ENCODE data around the gene SEC61G. TPM values are rescaled to one million over a fixed set of nuclear protein-coding genes. Genes with fewer than 3 reads are reported as not detected.

The SEC61G gene
- total and polyA plus RNA-seq, 10 of the 15 experiments (the other 5 are each of a cell fraction or from before 2014, with no cell fraction given): 163 to 809 (median 346) TPM

- TF ChIP-seq SMAD5 (IDR thresholded peaks at IDR 0.05; ENCODE audit: low read depth) (no peak), WRNIP1 (IDR thresholded peaks at IDR 0.05; ENCODE audit: borderline replicate concordance, low read depth, low read length) (no peak), ATF2 (IDR thresholded peaks at IDR 0.05; ENCODE audit: low read length) (no peak), BCLAF1 (IDR thresholded peaks at IDR 0.05) (no peak), BMI1 (IDR thresholded peaks at IDR 0.05; ENCODE audit: borderline replicate concordance) (no peak), EED (IDR thresholded peaks at IDR 0.05; ENCODE audit: low read depth) (no peak), ELK1 (IDR thresholded peaks at IDR 0.05; ENCODE audit: low read depth, low read length) (no peak), NR2C1 (IDR thresholded peaks at IDR 0.05) (no peak), NFIC (IDR thresholded peaks at IDR 0.05; ENCODE audit: low read depth, low read length) (no peak), ETV6 (conservative IDR thresholded peaks at IDR 0.05 in 1 of 2, IDR thresholded peaks at IDR 0.05 in 1 of 2; ENCODE audit: borderline replicate concordance in 1 of 2, low read depth in 1 of 2) (no peak)
Observed at GRCh38 chr7:54709283-54709682, 49.7 kb downstream of the SEC61G start (continued).
